HG02970 (cell line): ENCODE results near the gene FBXL7.

ENCODE experiments used
- ATAC-seq: cut with Tn5 transposase; IDR thresholded peaks from one replicate; pipeline ENCODE4 v1.9.1; 2021; ENCODE audit warnings: mild to moderate bottlenecking, moderate library complexity, moderate number of reproducible peaks; ENCODE audit not compliant: unreplicated experiment, low FRiP score

The FBXL7 gene

DNA sequence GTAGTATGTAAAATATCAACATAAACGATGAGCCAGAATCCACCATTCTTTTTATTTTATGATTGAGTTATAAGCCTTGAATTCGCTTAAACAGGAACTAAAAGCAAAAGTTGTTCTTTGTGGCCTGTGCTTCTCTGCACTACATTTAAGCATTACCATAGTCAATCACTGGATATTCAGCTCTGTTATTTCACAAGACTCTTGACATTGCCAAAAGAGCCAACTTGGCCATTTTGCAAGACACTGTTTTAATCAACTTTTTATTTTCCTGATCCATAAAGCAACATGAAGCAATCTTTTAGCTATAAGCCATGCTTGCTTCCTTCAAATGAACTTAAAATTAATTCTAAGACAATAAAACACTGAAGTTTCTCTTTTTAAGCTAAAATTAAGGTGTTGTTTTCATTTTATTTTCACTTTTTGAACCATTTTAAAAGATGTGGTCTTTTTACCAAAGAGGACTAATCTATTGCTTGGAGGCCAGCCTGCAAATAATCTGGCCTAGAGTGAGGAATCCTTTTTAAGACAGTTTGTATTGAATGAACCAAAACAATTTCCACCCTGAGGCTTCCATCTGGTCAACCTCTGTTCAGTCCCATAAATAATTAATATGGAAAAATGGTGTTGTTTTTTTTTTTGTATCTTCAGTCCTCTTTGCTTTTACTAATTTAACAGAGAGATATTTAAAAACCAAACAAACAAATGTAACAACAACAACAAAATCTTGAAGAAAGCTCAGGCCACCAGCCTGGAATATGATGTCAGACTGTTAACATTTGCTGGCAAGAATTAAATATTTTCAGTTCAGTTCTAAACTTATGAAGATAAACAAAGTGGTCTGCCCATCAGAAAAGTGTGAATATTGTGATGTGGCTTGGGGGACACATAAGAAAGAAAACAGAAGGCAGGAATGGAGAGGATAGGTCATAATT is 405.2 kb downstream of the FBXL7 start:
- no peak for ATAC-seq

DNA sequence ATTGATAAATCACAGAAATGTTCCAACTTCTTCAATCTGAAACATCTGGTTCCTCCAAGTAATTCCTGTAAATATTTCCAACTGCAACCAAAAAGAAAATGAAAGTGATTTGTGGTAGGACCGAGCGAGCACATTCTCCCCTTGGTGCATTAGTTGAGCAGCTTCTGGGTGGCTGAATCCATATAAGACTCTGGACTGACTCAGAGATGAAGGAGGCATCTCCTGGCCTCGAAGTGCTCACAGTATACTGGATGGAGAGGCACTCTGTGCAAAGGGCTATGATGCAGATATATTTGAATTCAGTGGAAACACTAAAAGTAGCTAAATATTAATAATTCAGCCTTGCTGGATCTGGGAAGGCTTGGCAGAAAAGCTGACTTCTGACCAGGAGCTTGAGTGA is 414.7 kb downstream of the FBXL7 start:
- ATAC-seq = no peak

DNA sequence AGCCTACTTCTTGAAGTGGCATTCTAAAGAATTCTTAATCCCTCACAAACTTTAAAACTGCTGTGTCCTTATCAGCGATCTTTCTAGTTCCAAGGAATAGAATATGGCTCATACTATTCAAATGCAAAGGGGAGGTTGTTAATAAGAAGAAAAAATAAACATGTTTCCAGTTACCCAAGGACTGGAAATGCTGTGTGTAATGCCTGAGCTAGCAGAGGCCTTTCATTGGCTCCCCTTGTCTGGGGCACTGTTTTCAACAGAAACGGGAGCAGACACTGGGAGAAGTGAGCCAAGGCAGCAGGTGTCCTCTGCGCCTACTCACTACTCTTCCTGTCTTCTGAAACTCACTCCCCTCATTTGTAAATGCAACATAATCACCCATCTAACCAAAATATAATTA is 426.6 kb downstream of the FBXL7 start:
- ATAC-seq = no peak

DNA sequence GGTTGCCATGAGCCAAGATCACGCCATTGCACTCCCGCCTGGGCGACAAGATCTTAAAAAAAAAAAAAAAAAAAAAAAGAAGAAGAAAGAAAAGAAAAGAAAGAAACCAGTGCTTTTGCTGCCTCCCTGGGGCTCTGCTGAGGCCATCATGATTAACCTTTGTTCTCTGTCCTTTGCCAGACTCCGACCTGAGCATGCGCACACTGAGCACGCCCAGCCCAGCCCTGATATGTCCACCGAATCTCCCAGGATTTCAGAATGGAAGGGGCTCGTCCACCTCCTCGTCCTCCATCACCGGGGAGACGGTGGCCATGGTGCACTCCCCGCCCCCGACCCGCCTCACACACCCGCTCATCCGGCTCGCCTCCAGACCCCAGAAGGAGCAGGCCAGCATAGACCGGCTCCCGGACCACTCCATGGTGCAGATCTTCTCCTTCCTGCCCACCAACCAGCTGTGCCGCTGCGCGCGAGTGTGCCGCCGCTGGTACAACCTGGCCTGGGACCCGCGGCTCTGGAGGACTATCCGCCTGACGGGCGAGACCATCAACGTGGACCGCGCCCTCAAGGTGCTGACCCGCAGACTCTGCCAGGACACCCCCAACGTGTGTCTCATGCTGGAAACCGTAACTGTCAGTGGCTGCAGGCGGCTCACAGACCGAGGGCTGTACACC is 427.9 kb downstream of the FBXL7 start:
- no peak for ATAC-seq

DNA sequence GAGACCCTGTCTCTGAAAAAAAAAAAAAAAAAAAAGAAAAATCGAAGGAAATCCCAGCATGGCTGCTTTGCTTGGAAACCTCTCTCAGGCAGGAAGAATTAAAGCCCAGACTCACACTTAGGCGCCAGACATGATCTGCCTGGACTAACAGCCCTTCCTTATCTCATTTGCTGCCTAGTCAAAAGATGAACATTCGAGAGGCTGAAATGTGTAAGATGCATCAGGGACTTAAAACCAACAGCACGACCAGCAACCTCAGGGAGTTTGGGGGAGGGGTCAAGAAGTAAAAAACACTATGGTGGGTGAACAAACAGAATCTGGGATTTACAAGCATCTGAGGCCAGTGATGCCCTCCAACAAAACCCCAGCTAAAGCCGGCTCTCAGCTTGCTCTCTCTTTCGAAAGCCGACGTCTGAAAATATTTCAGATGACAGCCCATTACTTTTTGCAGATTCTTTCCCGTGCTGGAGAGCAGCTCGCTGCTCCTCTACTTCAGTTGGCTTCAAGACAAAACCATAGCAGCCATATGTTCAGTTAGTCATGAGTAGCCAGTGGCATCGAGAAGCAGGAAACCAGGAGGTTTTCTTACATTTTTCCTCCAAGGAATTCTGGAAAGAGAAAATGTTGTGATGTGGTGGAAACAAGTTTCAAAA is 429.8 kb downstream of the FBXL7 start:
- no peak for ATAC-seq

DNA sequence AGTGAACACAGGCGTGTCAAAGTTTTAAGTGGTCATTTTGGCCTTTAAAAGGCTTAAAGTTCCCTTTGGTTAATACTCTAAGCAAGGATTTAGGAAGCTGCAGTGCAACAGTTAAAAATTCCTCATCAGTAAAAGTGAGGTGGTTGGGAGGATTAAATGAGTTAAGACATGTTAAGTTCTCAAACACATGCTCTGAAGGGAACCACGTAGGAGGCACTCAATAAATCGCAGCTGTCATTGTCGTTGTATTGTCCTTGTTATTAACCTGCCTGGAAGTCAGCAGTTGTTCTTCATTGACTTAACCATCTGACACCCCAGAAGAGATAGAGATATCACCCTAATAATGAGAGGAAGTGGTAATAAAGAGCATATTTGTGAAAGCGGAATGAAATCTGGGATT is 432.1 kb downstream of the FBXL7 start:
- no peak for ATAC-seq

DNA sequence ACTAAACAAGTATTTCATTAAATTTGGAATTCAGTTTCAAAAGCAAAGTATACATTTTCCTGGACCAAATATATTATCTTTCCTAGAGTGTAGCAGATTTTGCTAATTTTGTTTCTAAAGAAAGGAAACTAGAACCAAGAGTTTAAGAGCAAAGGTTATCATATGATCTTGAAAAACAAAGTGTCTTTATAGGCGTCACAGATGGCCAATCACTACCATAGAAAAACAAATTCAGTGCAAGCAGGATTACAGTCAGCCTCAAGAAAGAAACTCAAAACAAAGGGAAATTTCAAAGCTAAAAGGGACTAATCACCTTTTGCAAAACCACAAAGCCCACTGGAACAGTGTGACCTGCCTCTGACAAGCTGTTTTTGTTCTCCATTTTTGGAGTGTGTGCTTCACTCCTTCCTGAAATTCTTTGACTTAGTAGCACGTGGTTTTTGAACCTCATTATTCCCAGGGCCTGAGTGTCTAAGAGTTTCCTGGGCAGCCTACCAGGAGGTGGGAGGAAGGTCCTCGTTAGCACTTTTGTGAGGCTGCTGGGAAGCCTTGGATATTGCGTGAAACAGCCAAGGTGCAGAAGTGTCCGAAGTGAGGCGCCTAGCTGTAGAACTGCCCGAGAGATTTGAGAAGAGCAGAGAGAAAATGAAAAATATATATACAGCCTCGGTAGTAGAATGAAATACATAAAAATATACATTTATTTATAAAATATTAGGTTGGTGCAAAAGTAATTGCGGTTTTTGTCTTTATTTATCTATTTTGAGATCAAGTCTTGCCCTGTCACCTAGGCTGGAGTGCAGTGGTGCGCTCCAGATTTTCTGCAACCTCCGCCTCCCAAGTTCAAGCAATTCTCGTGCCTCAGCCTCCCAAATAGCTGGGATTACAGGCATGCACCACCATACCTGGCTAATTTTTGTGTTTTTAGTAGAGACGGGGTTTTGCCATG is 433.6 kb downstream of the FBXL7 start:
- no peak for ATAC-seq

DNA sequence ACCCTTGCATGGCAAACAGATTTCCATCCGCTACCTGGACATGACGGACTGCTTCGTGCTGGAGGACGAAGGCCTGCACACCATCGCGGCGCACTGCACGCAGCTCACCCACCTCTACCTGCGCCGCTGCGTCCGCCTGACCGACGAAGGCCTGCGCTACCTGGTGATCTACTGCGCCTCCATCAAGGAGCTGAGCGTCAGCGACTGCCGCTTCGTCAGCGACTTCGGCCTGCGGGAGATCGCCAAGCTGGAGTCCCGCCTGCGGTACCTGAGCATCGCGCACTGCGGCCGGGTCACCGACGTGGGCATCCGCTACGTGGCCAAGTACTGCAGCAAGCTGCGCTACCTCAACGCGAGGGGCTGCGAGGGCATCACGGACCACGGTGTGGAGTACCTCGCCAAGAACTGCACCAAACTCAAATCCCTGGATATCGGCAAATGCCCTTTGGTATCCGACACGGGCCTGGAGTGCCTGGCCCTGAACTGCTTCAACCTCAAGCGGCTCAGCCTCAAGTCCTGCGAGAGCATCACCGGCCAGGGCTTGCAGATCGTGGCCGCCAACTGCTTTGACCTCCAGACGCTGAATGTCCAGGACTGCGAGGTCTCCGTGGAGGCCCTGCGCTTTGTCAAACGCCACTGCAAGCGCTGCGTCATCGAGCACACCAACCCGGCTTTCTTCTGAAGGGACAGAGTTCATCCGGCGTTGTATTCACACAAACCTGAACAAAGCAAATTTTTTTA is 436.7 kb downstream of the FBXL7 start:
- ATAC-seq = no peak

DNA sequence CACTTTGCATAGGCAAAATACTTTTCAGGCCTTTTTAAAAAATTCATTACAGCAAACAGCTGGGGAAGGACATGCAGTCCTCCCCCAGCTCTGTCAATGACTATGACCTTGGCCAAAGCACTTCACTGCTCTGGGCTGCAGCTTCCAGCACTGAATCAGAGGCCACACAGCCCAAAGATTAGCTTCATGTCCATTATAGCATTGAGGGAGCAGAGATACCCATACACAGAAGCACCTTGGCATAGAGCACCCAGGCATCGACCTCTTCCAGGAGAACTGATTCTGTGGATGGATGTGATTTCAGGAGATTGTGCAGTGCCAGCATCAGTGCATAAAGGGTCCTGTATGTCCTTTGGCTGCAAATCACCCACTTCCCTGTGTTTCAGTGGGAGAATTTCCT is 437.7 kb downstream of the FBXL7 start:
- ATAC-seq = no peak

DNA sequence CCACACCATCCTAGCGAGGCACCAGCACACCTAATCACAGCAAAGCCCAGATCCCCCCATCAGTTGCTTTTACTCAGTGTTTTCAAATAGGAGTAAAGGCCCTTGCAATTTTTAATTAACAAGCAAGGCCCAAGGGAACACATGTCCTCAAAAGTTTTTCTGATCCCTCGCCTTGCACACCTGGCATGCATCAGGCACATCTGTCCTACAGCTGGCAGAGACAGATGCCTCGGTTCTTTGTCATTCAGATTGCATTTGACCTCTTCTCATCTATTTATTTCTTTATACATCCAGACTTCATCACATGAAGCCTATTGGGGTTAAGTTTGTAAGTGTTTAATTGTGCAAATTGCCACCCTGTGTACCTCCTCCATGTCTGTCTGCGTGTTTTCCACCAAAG is 438.2 kb downstream of the FBXL7 start:
- no peak for ATAC-seq

DNA sequence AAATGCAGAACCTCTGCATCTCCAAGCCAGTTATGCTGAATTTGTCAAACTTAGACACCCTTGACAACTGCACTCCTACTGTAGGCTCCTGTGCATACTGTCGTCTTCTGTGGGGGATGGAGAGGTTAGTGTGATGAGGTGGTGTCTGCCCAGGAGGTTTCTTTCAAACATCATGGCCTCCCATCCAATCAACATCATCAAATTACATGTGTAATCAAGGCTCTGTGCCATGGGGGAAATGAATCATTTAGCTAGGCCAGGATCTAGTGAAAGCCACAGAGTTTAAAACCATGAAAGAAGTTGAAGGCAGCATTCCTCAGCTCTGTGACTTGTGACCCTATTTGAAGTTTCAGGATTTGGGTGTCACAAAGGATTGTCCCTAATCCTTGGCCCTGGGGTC is 439.0 kb downstream of the FBXL7 start:
- no peak for ATAC-seq

DNA sequence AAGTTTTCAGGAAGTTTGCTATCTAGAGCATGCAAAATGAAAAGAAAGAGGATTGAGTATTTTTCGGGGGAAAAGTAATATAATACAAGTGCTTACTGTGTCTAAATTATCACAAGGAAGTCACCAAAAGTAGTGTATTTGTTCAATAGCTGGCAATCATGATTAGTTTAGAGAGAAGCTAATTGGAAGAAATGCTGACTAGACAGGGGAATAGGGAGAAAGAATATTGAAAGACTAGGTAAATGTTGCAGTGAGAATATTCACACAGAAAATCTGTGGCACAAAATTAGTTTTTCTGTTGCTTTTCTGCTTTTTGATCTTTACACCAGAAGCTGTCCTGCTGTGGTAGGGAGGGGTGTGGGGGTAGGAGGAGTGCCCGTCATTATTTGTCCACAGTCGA is 440.9 kb downstream of the FBXL7 start:
- ATAC-seq = no peak

DNA sequence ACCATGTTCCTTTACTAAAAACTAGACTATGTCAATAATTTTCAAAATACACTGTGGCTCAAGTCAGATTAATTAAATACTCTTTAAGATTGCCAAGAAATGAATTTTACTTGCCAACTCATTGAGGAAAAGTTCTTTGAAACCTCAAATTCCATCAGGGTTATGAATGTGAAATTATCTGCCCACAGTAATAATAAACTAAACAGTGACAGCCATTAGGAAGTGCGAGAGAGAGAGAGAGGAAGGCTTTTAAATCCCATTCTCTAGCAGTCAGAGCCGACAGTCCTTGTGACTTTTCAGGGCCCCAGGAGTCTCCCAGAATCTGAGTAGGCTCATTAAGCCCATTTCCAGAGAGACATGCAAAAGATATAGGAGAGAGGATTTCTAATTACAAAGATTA is 443.5 kb downstream of the FBXL7 start:
- no peak for ATAC-seq

DNA sequence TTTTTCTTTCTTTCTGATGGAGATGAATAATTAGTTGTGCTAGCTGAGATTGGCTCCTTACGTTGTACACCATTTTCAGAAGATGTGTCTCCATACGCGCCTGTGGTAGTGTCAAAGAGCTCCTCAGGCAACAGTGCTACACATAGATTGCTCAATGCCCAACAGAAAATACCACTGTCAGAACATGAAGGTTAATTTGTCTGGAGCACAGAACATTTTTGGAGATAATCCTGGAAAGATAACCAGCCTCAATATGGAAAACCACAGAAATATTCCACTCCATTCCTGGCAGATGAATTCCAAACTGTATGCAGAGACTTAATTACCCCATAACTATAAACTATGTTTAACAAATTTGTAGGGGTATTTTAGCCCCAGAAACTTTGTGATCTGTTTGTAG is 446.0 kb downstream of the FBXL7 start:
- no peak for ATAC-seq

DNA sequence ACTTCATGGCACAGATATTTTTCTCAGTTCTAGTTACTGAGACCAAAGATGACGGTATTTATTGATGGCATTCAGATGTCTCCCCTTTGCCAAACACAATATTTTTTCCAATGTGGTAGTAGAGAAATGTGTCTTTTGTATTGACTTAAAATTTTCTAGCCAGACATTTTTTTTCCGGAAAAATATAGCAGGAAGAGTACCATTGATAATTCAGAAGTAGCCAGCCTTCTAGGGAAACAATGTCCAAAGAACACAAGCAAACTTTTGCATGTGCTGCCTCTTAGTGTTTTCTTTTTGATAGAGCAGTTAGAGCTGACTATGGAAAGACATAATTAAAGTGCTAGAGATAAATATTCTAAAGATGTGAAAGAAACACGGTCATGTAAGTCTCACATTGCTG is 448.2 kb downstream of the FBXL7 start:
- ATAC-seq = no peak

DNA sequence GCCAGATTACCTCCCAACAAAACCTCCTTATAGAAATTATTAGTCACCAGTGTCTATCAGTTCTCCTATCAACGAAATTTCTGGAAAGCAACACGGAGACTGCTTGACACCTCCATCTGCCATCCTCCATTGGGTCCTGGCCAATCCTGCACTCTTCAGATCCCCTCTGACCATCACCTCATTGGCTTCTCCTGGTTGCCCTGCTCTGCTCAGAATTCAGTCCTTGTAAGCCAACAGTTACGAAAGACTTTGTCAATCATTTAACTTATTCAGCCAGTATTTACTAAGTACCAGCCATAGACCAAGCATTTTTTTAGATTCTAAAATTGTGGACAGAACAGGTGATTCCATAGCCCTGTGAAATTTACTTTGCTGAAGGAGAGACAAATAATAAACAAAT is 451.1 kb downstream of the FBXL7 start:
- ATAC-seq = no peak

DNA sequence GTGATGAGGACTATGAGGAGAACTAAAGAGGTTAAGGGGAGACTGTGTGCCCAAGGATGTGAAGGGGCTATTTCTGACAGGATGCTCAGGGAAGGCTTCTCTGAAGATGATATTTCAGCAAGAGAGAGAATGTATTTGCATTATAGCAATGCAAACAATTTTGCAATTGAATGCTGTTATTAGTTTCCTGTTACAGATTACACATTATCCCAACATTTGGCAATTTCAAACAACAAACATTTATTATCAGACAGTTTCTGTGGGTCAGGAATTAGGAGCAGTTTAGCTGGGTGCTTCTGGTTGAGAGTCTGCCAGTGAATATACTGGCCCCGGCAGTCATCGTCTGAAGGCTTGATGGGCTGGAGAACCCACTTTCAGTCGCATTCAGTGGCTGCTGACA is 451.6 kb downstream of the FBXL7 start:
- no peak for ATAC-seq

DNA sequence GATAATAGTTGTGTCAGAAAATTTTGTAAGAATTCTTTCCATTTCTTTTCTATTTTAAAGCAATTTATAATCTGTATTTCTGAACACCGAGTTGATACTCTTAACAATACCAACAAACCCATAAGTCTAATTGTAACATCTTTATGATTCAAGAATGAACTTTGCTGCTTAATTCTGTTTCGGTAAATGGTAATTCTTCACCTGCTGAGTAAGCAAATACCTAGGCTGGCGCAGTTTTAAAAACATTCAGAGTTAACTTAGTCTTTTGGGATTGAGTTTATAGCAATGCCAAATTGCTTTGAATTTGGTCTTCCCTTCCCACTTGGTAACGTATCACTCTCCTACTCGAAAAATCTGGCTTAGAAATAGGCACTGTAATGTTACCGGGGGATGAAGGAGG is 456.6 kb downstream of the FBXL7 start:
- no peak for ATAC-seq

DNA sequence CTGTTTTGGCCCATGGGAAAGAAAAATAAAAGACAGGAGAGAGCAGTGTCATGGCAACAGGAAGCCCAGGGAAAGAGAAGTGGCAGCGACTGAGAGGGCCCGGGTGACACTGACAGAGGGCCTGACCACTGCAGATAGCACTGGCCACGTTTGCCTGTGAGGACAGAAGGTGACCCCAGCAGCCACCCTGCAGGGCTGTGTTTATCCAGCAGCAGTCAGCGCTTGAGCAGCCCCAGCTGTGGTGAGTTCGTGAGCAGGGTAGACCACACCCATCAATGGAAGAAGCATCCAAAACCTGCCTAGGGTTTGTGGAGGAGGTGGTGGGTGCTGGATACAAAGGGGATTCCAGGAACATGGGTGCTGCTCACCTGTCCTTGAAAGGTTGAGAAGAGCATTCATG is 457.1 kb downstream of the FBXL7 start:
- ATAC-seq = no peak
